ENCODE data around the gene PSMB10.

DNA sequence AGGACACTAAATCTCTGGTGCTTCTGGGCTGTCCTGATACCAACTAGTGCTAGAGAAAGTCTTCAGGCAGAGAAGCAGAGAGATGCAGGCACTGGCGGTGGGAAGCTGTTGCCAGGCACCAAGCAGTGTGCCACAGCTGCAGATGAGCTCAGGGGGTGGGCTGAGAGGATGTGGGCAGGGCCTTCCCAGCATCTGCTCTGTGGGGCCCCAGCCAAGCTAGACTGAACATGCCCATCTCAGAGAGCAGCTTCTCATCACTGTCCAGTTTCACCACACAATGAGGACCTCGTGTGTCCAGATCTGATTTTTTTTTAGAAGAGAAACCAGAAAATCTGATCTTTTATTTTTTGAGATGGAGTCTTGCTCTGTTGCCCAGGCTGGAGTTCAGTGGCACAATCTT is 26.5 kb downstream of the PSMB10 start:
- TF ChIP-seq, protein P1, sequence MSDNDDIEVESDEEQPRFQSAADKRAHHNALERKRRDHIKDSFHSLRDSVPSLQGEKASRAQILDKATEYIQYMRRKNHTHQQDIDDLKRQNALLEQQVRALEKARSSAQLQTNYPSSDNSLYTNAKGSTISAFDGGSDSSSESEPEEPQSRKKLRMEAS (IDR thresholded peaks at IDR 0.05) = no peak
- TF ChIP-seq POLR2A (IDR thresholded peaks at IDR 0.05; ENCODE audit: control extremely low read depth in 1 of 2, low read depth in 2 of 2, low read length in 2 of 2) = no peak

Measured in H1 (cell line).